ENCODE data around the gene EDIL3.
A peak's percentile ranks its signal among the peaks of the same experiment; 100 is the strongest.

Gene EDIL3

GRCh38 chr5:84259283-84260045 is 125.2 kb downstream of the EDIL3 start:
- no peak for TF ChIP-seq JUND (IDR thresholded peaks at IDR 0.05; ENCODE audit: low read depth)
- in situ Hi-C loops (cut with HindIII; ENCODE audit: low pct_unique_long_range_greater_than_20kb, low sequenced_read_pairs), result no loop called here
- no peak for DNase-seq (ENCODE audit: low read depth in 1 of 2, low spot score in 1 of 2)

- in situ Hi-C loops (cut with HindIII; ENCODE audit: low pct_unique_long_range_greater_than_20kb, low sequenced_read_pairs), result no loop called here
- no peak for TF ChIP-seq JUND (IDR thresholded peaks at IDR 0.05; ENCODE audit: low read depth)
- DNase-seq (ENCODE audit: low read depth in 1 of 2, low spot score in 1 of 2), result no peak
These were observed 127.6 kb downstream of the EDIL3 start for GRCh38 chr5:84257061-84257460.

GRCh38 chr5:84255315-84255714 is 129.4 kb downstream of the EDIL3 start:
- in situ Hi-C loops (cut with HindIII; ENCODE audit: low pct_unique_long_range_greater_than_20kb, low sequenced_read_pairs), result no loop called here
- DNase-seq (ENCODE audit: low read depth in 1 of 2, low spot score in 1 of 2), result peak; percentile 4 to 61
- no peak for TF ChIP-seq JUND (IDR thresholded peaks at IDR 0.05; ENCODE audit: low read depth)

GRCh38 chr5:84253946-84254345 is 130.7 kb downstream of the EDIL3 start:
- in situ Hi-C loops (cut with HindIII; ENCODE audit: low pct_unique_long_range_greater_than_20kb, low sequenced_read_pairs), result no loop called here
- no peak for DNase-seq (ENCODE audit: low read depth in 1 of 2, low spot score in 1 of 2)
- TF ChIP-seq JUND (IDR thresholded peaks at IDR 0.05; ENCODE audit: low read depth), result no peak

- DNase-seq (ENCODE audit: low read depth in 1 of 2, low spot score in 1 of 2), result no peak
- in situ Hi-C loops (cut with HindIII; ENCODE audit: low pct_unique_long_range_greater_than_20kb, low sequenced_read_pairs), result no loop called here
These were observed 133.2 kb downstream of the EDIL3 start for GRCh38 chr5:84251503-84251902.

GRCh38 chr5:84249918-84250630 is 134.6 kb downstream of the EDIL3 start:
- in situ Hi-C loops (cut with HindIII; ENCODE audit: low pct_unique_long_range_greater_than_20kb, low sequenced_read_pairs), result no loop called here
- TF ChIP-seq JUND (IDR thresholded peaks at IDR 0.05; ENCODE audit: low read depth), result no peak
- no peak for DNase-seq (ENCODE audit: low read depth in 1 of 2, low spot score in 1 of 2)

More at GRCh38 chr5:84251503-84251902, 133.2 kb downstream of the EDIL3 start:
- no peak for TF ChIP-seq JUND (IDR thresholded peaks at IDR 0.05; ENCODE audit: low read depth)

GRCh38 chr5:84248013-84248412 is 136.7 kb downstream of the EDIL3 start:
- no peak for DNase-seq (ENCODE audit: low read depth in 1 of 2, low spot score in 1 of 2)
- in situ Hi-C loops (cut with HindIII; ENCODE audit: low pct_unique_long_range_greater_than_20kb, low sequenced_read_pairs), result no loop called here
- TF ChIP-seq JUND (IDR thresholded peaks at IDR 0.05; ENCODE audit: low read depth), result no peak

- peak in 1 of 2 experiments; percentile 12 for DNase-seq (ENCODE audit: low read depth in 1 of 2, low spot score in 1 of 2)
- in situ Hi-C loops (cut with HindIII; ENCODE audit: low pct_unique_long_range_greater_than_20kb, low sequenced_read_pairs), result no loop called here
- TF ChIP-seq JUND (IDR thresholded peaks at IDR 0.05; ENCODE audit: low read depth), result no peak
These were observed 142.4 kb downstream of the EDIL3 start for GRCh38 chr5:84242286-84242685.

GRCh38 chr5:84239494-84239893 is 145.2 kb downstream of the EDIL3 start:
- TF ChIP-seq JUND (IDR thresholded peaks at IDR 0.05; ENCODE audit: low read depth), result no peak
- DNase-seq (ENCODE audit: low read depth in 1 of 2, low spot score in 1 of 2), result no peak
- in situ Hi-C loops (cut with HindIII; ENCODE audit: low pct_unique_long_range_greater_than_20kb, low sequenced_read_pairs), result no loop called here

- DNase-seq (ENCODE audit: low read depth in 1 of 2, low spot score in 1 of 2), result no peak
- no peak for TF ChIP-seq JUND (IDR thresholded peaks at IDR 0.05; ENCODE audit: low read depth)
- in situ Hi-C loops (cut with HindIII; ENCODE audit: low pct_unique_long_range_greater_than_20kb, low sequenced_read_pairs), result no loop called here
These were observed 147.6 kb downstream of the EDIL3 start for GRCh38 chr5:84237126-84237525.

GRCh38 chr5:84231433-84231832 is 153.2 kb downstream of the EDIL3 start:
- DNase-seq (ENCODE audit: low read depth in 1 of 2, low spot score in 1 of 2), result no peak
- TF ChIP-seq JUND (IDR thresholded peaks at IDR 0.05; ENCODE audit: low read depth), result no peak
- in situ Hi-C loops (cut with HindIII; ENCODE audit: low pct_unique_long_range_greater_than_20kb, low sequenced_read_pairs), result no loop called here

GRCh38 chr5:84229045-84229444 is 155.6 kb downstream of the EDIL3 start:
- in situ Hi-C loops (cut with HindIII; ENCODE audit: low pct_unique_long_range_greater_than_20kb, low sequenced_read_pairs), result no loop called here
- TF ChIP-seq JUND (IDR thresholded peaks at IDR 0.05; ENCODE audit: low read depth), result no peak

GRCh38 chr5:84228266-84228665 is 156.4 kb downstream of the EDIL3 start:
- TF ChIP-seq JUND (IDR thresholded peaks at IDR 0.05; ENCODE audit: low read depth), result no peak
- in situ Hi-C loops (cut with HindIII; ENCODE audit: low pct_unique_long_range_greater_than_20kb, low sequenced_read_pairs), result no loop called here
- no peak for DNase-seq (ENCODE audit: low read depth in 1 of 2, low spot score in 1 of 2)

More at GRCh38 chr5:84229045-84229444, 155.6 kb downstream of the EDIL3 start:
- DNase-seq (ENCODE audit: low read depth in 1 of 2, low spot score in 1 of 2), result no peak

Data from T47D (cell line).